ENCODE results near the gene AFF3. TPM values are rescaled to one million over a fixed set of nuclear protein-coding genes. Genes with fewer than 3 reads are reported as not detected.

The AFF3 gene
- total RNA-seq, 1 donor from 2014 or later, result 7.3 TPM

DNA sequence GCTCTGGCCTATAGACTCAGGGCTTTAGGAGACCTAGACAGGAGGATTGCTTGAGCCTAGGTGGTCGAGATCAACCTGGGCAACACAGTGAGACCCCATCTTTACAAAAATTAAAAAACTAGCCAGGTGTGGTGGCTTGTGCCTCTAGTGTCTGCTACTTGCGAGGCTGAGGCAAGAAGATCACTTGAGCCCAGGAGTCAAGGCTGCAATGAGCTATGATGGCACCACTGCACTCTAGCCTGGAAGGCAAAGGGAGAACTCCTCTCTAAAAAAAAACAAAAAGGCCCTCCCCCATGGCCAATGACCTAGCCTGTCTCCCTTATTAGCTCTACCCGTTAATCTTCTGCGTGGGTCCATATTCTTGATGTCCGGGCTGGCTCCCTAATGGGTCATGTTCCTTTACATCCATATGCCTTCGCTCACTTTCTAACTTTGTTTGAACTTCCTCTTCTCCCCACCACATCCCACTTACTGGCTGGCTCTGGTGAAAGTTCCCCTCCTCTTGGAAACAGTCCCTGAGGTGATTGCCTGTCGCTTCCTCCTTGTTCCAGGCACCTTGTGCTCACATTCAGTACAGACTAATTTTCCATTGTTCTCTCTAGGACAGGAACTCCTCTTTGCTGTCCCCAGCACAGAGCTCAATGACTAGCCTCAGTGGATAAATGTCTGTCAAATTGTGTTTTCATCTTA is 103.0 kb downstream of the AFF3 start:
- H3K4me3 Mint-ChIP-seq (ENCODE audit: low read depth), result no peak overlapping the region
- TF ChIP-seq CTCF (IDR thresholded peaks at IDR 0.05; ENCODE audit: unreplicated experiment), result no peak
- H3K36me3 Mint-ChIP-seq (ENCODE audit: insufficient read depth), result no peaks in the 10 kb centered on the region
- peaks cover 18% of the 10 kb centered on the region for H3K4me1 Mint-ChIP-seq (ENCODE audit: low read depth)
- H3K27me3 Mint-ChIP-seq, result peaks cover 39% of the 10 kb centered on the region
- H3K9me3 Mint-ChIP-seq (ENCODE audit: low read depth), result no peaks in the 10 kb centered on the region
- H3K27ac Mint-ChIP-seq, result no peak overlapping the region
- DNase-seq (ENCODE audit: low spot score, unreplicated experiment), result no peak

DNA sequence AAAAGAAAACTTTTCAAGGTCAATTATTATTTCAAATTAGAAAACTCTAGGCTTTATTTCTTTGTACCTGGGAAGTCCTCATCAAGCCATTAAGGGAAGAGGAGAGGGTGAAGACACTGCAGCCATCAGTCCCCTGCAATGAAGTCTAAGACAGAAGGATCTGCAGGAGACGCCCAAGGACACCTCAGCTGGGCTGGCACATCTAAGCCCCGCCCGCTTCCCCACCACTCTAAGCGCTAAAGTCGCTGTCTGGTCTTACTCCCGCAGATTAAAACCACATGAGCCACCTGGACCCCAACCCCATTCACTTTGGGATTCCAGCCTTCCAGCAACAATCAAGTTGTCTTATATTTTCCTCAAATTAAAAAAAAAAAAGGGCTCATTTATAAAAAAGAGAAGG is 104.4 kb downstream of the AFF3 start:
- Mint-ChIP-seq H3K27ac (no peak overlapping the region), H3K36me3 (ENCODE audit: insufficient read depth) (no peaks in the 10 kb centered on the region), H3K4me3 (ENCODE audit: low read depth) (no peak overlapping the region), H3K9me3 (ENCODE audit: low read depth) (no peaks in the 10 kb centered on the region), H3K4me1 (ENCODE audit: low read depth) (peaks cover 21% of the 10 kb centered on the region), H3K27me3 (peaks cover 36% of the 10 kb centered on the region)
- no peak for DNase-seq (ENCODE audit: low spot score, unreplicated experiment)
- TF ChIP-seq CTCF (IDR thresholded peaks at IDR 0.05; ENCODE audit: unreplicated experiment), result no peak

DNA sequence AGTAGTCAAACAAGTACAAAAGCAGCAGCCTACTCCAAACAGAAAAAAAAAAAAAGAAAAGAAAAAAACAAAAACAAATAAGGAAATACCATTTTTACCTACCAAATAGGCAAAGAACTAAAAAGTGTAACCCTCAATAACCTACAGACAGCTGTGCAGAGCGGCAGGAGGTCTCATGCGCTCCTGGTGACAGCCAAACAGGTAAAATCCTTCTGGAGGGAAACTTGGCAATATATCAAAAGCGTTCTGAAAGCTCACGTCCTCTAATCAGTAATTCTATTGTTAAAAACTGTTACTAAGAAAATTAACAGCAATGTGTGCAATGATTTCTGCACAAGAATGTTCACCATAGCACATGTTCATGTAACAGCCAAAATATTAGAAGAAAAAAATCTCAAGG is 105.6 kb downstream of the AFF3 start:
- no peak overlapping the region for H3K4me3 Mint-ChIP-seq (ENCODE audit: low read depth)
- H3K9me3 Mint-ChIP-seq (ENCODE audit: low read depth), result no peaks in the 10 kb centered on the region
- H3K4me1 Mint-ChIP-seq (ENCODE audit: low read depth), result peaks cover 16% of the 10 kb centered on the region
- no peaks in the 10 kb centered on the region for H3K36me3 Mint-ChIP-seq (ENCODE audit: insufficient read depth)
- H3K27ac Mint-ChIP-seq, result no peak overlapping the region
- H3K27me3 Mint-ChIP-seq, result peaks cover 41% of the 10 kb centered on the region
- TF ChIP-seq CTCF (IDR thresholded peaks at IDR 0.05; ENCODE audit: unreplicated experiment), result no peak
- no peak for DNase-seq (ENCODE audit: low spot score, unreplicated experiment)

DNA sequence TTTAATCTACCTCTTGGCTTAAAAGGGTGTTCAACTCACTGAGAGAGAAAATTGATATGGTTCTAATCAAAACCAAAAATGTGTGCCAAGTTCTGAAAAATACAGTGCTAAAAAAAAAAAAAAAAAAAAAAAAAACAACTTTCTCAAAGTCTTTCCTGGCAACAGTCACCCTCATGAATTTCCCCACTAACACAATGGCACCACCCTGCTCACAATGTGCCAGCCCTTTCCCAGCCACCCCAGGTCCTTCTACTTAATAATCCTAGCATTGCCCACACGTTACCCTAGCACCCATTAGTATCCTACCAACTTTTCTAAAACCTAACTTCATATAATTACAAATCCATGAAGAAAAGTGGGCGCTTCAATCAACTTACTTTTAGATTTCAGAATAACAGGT is 106.4 kb downstream of the AFF3 start:
- no peak for TF ChIP-seq CTCF (IDR thresholded peaks at IDR 0.05; ENCODE audit: unreplicated experiment)
- Mint-ChIP-seq H3K4me1 (ENCODE audit: low read depth) (peaks cover 12% of the 10 kb centered on the region), H3K27ac (no peak overlapping the region), H3K36me3 (ENCODE audit: insufficient read depth) (no peaks in the 10 kb centered on the region), H3K4me3 (ENCODE audit: low read depth) (no peak overlapping the region), H3K9me3 (ENCODE audit: low read depth) (no peaks in the 10 kb centered on the region), H3K27me3 (peaks cover 48% of the 10 kb centered on the region)
- no peak for DNase-seq (ENCODE audit: low spot score, unreplicated experiment)

DNA sequence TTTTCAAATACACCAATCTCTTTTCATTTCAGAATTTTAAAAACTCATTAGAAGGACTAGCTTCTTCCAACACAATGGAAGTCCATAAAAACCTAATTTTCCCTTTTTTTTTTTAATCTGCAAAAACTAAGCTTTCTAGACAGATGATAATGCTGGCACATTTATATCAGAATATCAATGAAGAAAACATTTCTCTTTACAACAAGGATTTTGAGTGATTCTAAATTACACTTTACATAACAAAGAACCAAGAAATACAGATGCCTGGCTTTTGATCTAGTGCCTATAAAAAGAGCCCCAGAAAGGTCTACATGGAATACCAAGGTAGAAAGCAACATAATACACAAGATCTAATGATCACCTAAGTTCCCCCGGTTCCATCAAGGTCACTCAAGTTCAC is 108.0 kb downstream of the AFF3 start:
- Mint-ChIP-seq H3K4me1 (ENCODE audit: low read depth) (peaks cover 12% of the 10 kb centered on the region), H3K27me3 (peaks cover 40% of the 10 kb centered on the region), H3K27ac (no peak overlapping the region), H3K9me3 (ENCODE audit: low read depth) (peaks cover 4% of the 10 kb centered on the region), H3K36me3 (ENCODE audit: insufficient read depth) (no peaks in the 10 kb centered on the region), H3K4me3 (ENCODE audit: low read depth) (no peak overlapping the region)
- TF ChIP-seq CTCF (IDR thresholded peaks at IDR 0.05; ENCODE audit: unreplicated experiment), result no peak
- no peak for DNase-seq (ENCODE audit: low spot score, unreplicated experiment)

All from progenitor cell of endocrine pancreas (in vitro differentiated cells).